ENCODE data around the gene DDO. TPM values are rescaled to one million over a fixed set of nuclear protein-coding genes. Genes with fewer than 3 reads are reported as not detected.
"Not testable (repeated sequence)": the region's sequence is repeated elsewhere in the genome, so short reads cannot be mapped to it uniquely, and the experiment has no call there.

The DDO gene, protein sequence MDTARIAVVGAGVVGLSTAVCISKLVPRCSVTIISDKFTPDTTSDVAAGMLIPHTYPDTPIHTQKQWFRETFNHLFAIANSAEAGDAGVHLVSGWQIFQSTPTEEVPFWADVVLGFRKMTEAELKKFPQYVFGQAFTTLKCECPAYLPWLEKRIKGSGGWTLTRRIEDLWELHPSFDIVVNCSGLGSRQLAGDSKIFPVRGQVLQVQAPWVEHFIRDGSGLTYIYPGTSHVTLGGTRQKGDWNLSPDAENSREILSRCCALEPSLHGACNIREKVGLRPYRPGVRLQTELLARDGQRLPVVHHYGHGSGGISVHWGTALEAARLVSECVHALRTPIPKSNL
- 6.6 TPM for total RNA-seq

- no peak for DNase-seq
Measured at GRCh38 chr6:110415086-110415916, at the start of gene DDO. Gene DDO (minus strand): TSS chr6:110415575. CDS start chr6:110413462, 2,113 bp downstream.

DNA sequence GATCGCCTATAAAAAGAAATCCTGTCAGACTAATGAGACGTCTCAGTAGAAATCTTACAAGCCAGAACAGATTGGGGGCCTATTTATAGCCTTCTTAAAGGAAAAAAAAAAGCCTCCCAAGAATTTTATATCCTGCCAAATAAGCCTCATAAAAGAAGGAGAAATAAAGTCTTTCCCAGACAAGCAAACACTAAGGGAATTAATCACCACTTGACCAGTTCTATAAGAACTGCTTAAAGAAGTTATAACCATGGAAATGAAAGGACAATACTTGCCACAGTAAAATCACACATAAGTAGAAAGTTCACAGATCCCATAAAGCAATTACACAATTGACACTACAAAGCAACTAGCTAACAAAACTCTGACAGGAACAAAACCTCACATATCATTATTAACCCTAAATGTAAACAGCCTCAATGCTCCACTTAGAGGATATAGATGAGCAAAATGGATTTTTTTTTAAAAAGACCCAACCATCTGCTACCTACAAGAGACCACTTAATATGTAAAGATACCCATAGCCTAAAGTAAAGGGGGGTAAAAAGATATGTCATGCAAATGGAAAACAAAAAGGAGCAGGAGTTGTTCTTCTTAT is 47.6 kb upstream of the DDO start:
- DNase-seq: no peak

- DNase-seq: no peak
Measured at GRCh38 chr6:110461376-110461775, 46.0 kb upstream of the DDO start.

GRCh38 chr6:110459137-110459536 is 43.8 kb upstream of the DDO start:
- DNase-seq: no peak

GRCh38 chr6:110458476-110458875 is 43.1 kb upstream of the DDO start:
- DNase-seq: no peak

DNA sequence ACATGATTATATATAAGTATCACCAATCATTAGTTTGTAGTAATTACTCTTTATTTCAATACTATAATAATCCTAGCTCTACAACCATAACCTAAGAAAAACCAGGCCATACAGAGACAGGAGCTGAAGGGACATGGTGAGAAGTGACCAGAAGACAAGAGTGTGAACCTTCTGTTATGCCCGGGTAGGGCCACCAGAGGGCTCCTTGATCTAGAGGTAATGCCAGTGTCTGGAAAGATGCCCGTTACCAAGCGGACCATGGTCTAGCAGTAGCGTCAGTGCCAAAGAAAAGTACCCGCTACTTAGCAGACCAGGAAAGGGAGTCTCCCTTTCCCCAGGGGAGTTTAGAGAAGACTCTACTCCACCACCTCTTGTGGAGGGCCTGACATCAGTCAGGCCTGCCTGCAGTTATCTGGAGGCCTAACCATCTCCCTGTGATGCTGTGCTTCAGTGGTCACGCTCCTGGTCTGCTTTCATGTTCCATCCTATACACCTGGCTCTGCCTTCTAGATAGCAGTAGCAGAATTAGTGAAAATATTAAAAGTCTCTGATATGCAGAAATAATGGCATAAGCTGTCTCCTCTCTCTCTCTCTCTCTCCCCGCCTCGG is 42.3 kb upstream of the DDO start:
- not testable (repeated sequence) for DNase-seq

GRCh38 chr6:110456694-110457093 is 41.3 kb upstream of the DDO start:
- no peak for DNase-seq

DNA sequence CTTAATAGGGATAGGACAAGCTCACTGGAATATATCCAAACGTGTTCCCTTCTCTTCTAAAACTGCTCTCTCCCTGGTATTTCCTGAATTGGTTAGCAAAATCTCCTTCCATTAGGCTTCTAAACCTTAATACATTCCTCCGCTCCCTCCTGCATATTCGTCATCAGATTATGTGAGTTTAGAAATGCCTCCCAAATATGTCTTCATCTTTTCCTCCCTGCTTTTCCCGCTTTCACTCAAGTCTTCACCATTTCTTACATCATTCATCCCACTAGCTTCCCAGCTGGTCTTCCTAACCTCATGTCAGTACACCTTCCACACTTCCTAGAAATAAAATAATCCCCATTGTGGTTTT is 34.1 kb upstream of the DDO start:
- no peak for DNase-seq

DNA sequence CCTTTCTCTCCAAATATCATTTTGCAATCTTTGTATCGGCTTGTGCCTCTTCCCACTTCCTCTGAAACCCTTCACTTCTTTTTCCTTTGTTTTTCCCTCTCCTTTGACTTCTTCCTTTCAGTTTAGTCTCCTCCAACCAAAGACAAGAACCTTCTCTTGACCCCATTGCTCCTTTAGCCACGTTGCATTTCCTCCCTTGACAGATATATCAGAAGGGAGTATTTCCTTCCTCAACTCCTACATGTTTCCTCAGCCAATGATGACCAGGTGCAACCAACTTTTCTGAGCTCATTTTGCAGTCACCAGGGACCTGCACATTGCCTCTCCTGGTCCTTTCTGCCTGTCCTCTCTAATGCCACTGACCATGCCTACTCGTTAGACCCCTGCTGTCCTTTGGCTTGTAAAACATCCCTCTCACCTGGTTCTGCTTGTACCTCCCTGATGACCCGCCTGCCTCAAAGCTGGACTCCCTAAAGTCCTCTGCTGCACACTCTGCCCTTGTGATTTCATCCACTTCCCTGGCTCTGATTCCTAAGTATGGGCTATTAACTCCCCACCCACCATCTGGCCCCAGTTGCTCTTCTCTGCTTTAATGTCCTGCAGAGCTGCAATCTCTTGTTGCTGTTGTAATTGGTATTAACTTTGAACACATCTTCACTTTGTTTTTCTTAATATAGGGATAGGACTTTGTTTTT is 33.6 kb upstream of the DDO start:
- DNase-seq: no peak

DNA sequence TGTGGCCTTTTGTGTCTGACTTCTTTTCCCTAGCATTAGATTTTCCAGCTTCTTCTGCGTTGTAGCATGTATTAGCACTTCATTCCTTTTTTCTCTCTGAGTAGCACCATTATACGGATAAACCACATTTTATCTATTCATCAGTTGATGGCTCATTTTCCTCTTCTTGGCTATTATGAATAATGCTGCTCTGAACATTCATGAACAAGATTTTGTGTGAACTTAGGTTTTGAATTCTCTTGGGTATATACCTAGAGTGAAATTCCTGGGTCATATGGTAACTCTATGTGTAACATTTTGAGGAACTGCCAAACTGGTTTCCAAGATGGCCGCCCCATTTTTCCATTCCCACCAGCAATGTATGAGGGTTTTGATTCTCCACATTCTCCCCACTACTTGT is 32.4 kb upstream of the DDO start:
- no peak for DNase-seq

GRCh38 chr6:110446405-110446804 is 31.0 kb upstream of the DDO start:
- no peak for DNase-seq

DNA sequence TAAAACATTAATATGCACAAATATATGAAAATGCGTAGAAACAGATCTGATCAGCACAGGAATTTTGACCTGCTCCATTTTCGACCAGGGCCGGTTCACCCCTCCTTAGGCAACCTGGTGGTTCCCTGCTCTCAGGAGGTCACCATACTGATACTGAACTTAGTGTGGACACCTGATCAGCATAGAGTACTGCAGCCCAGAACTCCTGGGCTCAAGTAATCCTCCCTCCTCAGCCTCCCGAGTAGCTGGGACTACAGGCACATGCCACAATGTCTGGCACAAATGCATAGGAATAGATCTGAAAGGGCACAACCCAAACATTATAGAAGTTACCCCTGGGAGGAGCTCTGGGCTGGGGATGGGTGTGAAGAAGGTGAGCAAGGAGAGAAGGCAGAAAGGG is 24.7 kb upstream of the DDO start:
- DNase-seq: no peak

GRCh38 chr6:110439356-110439755 is 24.0 kb upstream of the DDO start:
- peak; percentile 27 for DNase-seq

- no peak for DNase-seq
Measured at GRCh38 chr6:110434961-110435602, 19.7 kb upstream of the DDO start.

- DNase-seq: no peak
Measured at GRCh38 chr6:110432285-110432900, 17.0 kb upstream of the DDO start.

- no peak for DNase-seq
Measured at GRCh38 chr6:110430741-110431140, 15.4 kb upstream of the DDO start.

DNA sequence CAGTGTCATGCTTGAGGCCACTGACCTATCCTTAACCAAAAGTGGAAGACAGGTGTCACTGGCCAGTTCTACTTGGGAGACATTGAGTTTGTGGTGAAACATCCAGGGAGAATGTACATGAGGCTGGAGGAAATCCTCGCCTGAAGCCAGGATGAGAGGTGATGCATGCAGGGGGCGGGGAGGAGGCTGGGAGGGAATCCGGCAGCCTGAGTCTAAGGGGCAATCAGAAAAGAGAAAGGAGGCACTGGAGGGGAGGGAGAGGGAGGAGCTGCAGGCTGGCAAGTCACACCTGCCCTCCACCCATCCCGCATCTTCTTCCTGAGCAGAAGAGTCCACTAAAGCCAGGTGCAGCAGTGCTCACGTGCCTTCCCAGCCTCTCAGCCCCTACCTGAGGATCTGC is 14.9 kb upstream of the DDO start:
- no peak for DNase-seq

- DNase-seq: no peak
Measured at GRCh38 chr6:110428153-110428552, 12.8 kb upstream of the DDO start.

GRCh38 chr6:110425816-110426215 is 10.4 kb upstream of the DDO start:
- DNase-seq: no peak

DNA sequence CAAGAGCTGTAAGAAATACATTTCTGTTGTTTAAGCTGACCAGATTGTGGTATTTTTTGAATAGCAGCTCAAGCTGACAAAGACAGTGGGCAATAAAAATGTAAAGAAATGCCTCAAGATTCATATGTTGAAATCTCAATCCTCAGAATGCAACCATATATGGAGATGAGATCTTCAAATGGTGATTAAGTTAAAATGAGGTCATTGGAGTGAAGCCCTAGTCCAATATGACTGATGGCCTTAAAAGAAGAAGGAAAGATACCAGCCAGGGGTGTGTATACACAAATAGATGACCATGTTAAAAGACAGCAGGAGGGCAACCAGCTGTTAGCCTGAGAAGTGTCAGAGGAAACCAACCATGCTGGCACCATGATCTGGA is 7.1 kb upstream of the DDO start:
- no peak for DNase-seq

- no peak for DNase-seq
Measured at GRCh38 chr6:110421749-110422443, 6.5 kb upstream of the DDO start.

Data from tongue (tissue), 2 donors.